GM21423 (cell line): Measurements from ENCODE around the gene CENPU.
"Not testable (repeated sequence)": the region's sequence is repeated elsewhere in the genome, so short reads cannot be mapped to it uniquely, and the experiment has no call there.

Source experiments
- ATAC-seq: cut with Tn5 transposase; IDR thresholded peaks from one replicate; pipeline ENCODE4 v1.9.1; 2021; ENCODE audit warnings: mild to moderate bottlenecking, moderate library complexity; ENCODE audit not compliant: unreplicated experiment

The CENPU gene

DNA sequence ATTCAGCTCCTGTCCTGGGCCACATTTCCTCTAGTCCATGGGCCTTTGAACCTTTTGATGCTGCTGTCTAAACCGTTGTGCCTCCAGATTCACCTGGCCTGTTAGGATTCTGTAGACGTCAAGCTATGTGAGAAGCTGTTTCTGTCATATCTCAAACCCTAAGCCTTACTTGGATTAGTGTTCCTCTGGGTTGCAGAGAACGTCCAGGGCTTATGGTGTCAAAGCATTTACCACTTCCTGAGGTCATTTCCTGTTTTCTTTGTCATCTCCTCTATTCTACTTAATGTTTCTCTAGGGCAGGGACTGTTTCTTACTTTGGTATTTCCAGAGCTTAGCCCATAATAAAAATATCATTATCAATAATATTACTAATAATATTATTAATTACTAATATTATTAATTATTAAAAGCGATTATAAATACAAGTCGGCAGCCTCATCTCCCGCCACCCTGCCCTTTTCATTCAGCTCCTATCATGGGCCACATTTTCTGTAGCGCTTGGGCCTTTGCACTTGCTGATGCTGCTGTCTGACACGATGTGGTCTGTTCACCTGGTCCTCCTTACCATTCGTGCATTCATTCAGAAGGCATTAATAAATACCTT is 65.3 kb downstream of the CENPU start:
- no peak for ATAC-seq

DNA sequence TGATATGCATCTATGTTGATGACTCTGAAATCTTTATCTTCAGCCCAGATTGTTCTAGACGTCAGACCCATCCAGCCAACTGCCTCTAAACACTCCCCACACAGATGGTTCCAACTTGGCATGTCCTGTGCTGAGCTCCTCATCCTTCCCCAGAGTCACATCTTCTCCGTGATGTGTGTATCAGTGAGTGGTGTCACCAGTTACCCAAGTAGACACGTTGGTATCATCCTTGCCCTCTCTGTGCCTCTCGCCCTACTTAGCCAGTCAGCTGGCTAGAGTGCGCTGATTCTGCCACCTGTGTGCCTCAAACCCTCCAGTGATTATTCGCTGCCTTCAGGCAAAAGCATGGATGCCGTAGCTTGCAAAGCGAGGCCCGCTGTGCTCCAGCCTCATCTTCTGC is 65.8 kb downstream of the CENPU start:
- no peak for ATAC-seq

DNA sequence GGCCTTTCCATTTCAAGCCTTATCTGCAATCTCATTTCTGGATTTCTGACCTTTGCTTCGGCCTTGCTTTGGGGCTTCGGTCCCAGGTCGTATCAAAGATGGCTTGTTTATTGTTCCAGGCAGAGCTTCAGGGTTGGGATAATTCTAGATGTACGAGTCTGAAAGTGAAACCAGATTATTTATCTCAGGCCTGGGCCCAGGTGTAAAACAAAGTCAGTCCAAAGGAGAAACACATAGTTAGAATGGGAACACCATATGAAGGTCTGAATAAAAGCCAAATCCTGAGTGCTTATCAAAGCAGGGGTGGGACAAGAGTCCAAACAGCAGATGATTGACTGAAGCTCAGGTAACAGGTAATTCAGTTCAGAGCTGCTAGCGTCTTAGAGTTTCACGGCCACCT is 67.2 kb downstream of the CENPU start:
- ATAC-seq: no peak

DNA sequence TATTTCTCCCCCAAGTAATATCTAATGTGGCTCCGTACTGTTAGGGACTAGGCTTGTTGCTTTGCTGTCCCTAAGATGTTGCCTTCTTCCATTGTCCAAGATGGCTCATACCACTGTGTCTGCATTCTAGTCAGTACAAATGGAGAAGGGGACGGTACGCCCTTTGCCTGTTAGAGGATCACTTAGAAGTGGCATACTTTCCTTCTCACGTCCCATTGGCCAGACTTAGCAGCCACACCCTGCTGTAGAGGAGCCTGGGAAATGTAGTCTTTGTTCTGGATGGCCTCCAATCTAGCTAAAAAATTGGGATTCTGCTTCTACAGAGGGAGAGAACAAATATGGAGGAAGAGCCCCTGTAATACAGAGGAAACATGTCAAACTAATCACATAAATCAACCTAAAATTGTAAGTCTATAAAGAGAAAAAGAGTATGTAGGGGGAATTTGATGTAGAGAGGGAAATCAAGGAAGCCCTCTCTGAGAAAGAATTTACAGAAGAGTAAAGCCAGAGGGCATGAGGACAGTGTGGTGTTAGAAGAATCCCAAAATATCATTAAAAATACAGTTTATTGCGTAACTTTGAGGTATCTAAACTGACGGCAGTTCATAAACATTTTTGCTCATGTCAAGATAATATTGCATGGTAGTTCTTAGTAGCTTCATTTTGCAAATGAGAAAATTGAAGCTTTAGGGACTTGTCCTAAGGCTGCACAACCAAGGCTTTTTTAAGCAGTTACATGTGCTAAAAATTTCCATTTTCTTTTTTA is 69.3 kb downstream of the CENPU start:
- ATAC-seq: no peak

DNA sequence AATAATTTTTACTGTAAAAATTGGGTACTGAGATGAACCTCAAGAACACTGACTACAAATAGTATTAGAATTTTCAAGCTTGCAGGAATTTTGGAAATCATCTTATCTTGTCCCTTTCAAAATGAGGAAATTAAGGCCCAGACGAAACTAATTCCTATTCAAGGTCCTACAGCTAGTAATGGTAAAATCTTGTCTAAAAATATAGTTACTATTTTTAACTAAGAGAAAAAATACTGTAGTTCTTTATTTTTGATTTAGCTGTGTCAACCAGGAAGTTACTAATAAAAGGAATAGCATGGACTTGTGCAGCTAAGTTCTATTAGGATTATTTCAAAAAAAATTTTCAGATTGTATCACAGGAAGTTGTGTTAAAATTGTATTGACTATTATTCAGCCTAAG is 71.7 kb downstream of the CENPU start:
- no peak for ATAC-seq

DNA sequence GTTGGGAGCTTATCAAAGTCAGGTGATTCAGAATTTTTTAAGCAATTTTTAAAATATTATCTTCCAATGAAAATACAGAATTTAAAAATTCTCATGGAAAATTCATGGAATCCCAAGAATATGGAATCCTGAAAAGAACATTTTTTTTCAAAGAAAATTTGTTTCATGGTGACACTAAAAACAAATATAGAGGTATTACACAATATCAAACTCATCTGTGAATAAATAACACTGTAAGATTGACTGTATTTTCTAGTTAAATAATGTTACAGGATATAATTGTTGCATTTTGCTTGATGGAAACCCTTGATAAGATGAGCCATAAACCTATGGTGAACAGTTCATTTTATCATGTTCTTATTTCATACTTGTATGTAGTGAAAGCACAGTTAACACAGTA is 72.9 kb downstream of the CENPU start:
- ATAC-seq: no peak

DNA sequence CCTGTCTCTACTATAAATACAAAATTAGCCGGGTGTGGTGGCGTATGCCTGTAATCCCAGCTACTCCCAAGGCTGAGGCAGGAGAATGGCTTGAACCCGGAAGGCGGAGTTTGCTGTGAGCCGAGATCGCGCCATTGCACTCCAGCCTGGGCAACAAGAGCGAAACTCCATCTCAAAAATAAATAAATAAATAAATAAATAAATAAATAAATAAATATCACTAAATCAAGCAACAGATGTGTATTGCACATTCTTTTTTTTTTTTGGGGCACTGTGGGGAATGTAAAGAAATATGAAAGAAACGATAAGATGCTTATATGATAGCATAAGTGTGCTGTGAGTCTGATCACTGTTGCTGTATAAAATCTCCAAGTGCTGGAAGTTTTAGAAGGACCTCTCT is 76.1 kb downstream of the CENPU start:
- ATAC-seq: not testable (repeated sequence)

DNA sequence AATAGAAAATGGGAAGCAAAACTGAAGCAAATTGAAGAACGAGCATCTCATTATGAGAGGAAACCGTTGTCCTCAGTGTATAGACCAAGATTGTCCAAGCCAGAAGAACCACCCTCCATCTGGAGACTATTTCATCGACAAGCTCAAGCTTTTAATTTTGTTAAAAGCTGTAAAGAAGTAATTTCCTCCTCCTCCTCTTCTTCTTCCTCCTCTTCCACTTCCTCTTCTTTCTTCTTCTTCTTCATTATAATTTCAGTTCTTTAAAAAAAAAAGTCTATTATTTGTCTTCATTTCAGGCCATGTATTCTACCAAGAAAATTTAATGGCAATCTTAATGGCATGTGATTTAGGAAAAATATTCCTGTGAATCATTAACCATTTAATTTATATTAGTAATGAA is 76.8 kb downstream of the CENPU start:
- ATAC-seq: no peak

DNA sequence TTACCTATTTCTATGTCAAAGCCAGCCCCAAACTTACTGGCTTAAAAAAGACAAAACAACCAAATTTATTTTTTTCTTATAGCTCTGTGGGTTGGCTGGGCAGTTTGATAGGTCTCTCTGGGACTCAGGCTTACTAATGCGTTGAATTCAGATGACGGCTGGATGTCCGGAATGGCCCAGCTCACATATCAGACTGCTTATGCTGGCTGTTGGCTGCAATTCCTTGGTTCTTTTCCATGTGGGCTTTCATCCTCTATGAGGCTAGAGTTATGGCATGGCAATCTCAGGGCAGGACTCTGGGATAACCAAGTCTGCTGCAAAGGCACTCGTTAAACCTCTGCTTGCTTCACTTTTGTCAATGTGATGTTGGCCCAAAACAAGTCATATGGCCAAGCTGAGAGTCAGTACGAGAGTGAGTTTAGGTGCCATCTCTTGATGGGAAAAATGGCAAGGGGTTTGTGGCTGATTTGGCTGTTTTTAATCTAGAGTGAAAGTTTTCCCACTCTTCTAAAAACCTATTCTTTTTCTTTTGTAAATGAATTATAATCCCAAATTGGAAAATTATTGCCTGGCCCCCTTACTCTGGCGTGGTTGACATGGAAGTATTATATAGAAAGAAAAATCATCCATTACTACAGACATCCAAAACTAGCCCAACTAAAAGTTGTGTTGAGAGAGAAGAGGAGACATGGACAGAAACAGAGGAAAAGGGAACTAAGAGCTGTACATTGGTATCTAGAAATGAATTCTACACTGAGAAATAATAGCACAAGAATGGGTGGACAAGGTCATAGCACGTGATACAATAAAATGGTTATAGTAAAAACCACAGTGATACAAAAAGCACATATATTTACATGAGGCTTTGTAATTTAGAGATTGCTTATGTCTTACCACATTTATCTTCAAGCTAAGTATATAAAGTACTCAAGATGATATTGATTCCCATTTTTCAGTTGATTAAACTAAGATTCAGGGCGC is 77.7 kb downstream of the CENPU start:
- no peak for ATAC-seq

DNA sequence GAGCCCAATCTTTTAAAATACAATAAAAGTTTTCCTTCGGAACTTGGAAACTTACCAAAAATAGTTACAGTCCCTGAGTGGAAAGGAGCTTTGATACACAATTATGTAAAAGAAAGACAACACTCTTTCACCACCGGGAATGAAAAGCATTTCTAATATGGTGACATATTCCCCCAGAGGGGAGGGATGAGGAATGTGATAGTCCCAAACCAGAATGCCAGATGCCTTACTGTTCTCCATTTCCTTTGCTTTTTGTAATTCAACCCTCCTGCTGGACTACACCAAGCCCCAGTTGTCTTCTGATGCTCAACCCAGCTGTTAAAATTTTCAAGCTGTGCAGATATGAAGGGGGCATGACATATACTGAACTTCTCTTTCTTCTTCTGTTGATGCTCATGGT is 80.2 kb downstream of the CENPU start:
- ATAC-seq: no peak

DNA sequence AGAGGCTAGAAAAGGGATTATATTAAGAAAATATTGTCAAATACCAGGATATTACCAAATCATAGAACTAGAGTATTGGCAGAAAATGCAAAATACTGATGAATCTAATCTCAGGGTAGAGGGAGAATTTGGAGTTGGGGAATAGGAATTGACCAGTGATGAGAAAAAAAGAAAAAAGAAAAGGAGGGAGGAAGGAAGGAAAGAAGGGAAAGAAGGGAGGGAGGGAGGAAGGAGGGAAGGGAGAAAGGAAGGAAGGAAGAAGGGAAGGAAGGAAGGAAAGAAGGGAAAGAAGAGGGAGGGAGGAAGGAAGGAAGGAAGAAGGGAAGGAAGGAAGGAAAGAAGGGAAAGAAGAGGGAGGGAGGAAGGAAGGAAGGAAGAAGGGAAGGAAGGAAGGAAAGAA is 81.2 kb downstream of the CENPU start:
- ATAC-seq: not testable (repeated sequence)

DNA sequence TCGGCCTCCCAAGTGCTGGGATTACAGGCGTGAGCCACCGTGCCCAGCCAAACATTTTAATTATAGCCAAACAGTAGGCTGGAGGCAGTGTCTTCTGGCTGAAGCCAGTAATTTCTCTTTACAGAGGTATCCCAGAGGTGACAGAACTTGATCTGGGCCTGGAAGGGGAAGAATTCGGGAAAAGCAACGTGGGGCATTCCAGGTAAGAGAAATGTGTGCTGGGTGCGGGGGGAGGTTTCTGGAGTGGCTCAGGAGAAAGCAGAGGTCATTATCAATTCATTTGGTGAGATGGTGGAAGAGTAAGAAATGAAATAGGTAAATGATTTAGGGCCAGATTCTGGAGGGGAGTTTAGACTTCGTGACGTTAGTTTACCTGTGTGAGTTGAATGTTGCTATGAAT is 82.0 kb downstream of the CENPU start:
- no peak for ATAC-seq

DNA sequence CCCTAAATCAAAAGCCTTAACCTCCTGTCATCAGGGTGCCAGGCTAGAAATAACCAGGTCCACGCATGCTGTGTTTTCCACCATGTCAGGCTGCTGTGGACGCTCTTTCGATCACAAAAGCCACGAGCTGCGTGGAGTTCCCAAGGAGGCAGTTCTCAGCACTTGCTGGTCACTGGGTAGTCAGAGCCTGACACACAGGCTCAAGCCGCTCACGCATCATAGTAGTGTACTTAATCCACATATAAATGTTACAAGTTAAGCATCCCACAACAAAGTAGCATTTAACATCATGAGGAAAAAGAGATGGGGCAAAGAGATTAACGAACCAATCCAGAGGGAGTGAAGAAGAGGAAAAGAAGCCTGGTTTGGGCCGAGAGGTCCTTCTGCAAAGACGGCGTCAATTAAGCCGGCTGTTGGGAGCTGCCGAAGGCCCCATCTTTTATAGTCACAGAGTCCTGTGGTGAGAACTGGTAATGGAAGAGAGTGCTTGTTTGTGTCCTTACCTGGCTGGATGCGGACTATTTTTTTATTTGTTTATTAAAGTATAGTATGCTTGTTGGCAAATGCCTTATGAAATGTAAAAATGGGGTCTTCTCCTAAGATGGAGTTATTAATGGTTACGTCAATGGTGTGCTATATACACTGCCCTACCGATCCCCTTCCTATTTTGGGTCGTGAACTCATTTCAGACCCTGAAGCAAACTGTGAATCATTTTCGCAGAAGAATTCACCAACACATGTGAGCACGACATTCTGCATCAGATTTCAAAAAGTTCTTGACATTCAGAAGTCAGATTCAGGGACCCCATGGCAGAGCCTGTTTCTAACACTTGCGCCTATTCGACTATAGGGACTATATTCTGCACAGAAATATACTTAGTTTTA is 83.7 kb downstream of the CENPU start:
- peak; percentile 11 for ATAC-seq

DNA sequence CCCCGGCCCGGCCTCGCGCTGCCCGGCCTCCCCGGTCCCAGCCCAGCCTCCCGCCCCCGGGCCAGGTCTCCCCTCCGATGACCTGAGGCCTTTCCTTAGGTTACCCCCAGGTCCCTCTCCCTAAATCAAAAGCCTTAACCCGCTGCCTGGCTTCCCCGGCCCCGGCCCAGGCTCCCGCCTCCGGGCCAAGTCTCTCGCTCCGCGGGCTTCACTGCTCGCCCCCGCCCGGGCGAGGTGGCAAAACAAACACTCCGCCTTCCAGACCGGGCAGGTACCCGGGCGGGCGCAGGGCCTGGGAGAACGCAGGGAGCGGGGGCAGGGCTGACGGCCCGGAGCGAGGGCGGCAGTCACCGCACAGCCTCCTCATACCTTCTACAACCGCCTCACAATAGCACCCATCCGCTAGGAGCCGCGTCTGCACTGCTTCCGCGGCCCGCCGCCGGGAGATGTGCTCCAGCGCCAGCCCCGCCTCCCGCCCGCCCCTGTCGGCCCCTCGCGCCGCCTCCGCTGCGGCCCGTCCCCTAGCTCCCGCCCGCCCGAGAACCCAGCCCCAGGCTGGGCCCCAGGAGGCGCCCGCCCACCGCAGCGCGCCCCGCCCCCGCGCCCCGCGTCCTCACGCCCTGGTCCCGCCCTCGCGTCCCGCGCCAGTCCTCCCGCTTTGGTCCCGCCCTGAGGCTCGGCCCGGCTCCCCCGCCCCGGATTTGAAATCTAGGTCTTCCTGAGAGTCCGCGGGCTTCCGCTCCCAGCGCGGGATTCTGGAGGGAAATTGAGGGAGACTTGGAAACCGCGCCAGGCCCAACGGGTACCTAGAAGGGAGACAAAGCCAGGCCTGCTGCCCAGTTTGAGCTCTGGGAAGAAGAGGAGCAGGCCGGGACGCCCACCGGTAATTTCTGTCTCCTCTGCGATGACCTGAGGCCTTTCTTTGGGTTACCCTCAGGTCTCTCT is 84.6 kb downstream of the CENPU start, which contains the start of the genes CASP3 and PRIMPOL:
TSS of gene CASP3 (minus strand) at position 422 of the 945 bp plus-strand sequence. CDS start 10,994 bp downstream, outside the sequence.
TSS of gene PRIMPOL (plus strand) at position 713 of the 945 bp plus-strand sequence. CDS start 7,403 bp downstream, outside the sequence.
- ATAC-seq: peak; percentile 87

DNA sequence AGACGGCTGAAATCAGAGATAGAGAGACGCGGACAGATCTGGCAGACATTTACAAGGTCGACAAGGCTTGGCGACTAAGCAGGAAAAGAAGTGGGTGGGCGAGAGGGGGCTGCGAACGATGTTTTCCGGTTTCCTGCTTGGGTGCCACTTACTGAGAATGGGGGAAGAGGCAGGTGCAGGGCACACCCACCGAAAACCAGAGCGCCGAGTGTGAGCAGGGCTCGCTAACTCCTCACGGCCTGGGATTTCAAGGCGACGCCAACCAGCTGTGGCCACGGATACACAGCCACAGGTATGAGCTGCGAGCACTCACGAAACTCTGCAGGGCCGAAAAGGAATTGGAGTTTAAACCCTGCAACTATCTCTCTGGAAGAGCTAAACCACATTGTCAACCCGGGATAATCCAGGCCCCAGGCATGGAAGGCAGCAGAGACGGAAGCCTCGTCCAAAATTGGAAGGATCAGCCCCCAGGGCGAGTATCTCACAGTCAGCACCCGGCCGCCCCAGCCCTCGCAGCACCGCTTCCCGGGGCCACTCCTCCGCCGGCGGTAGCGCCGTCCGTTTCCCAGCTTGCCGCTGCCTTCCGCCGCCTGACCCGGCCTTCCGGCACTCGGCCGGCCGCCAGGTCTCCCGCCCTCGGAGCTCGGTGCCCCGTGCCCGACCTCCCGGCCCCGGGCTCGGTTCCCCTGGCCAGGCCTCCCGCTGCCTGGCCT is 85.4 kb downstream of the CENPU start:
- peak; percentile 17 for ATAC-seq

DNA sequence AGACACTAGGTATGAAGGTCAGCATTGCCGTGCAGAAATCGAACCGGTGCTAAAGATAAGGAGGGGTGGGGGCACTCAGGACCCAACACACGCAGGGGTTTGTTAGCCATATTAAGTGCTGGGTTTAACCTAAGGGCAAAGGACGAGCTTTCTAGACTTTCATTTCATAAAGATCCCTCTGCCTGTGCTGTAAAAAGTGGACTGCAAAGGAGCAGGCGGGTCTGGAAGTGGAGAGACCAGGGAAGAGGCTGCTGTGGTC is 85.9 kb downstream of the CENPU start:
- ATAC-seq: no peak

DNA sequence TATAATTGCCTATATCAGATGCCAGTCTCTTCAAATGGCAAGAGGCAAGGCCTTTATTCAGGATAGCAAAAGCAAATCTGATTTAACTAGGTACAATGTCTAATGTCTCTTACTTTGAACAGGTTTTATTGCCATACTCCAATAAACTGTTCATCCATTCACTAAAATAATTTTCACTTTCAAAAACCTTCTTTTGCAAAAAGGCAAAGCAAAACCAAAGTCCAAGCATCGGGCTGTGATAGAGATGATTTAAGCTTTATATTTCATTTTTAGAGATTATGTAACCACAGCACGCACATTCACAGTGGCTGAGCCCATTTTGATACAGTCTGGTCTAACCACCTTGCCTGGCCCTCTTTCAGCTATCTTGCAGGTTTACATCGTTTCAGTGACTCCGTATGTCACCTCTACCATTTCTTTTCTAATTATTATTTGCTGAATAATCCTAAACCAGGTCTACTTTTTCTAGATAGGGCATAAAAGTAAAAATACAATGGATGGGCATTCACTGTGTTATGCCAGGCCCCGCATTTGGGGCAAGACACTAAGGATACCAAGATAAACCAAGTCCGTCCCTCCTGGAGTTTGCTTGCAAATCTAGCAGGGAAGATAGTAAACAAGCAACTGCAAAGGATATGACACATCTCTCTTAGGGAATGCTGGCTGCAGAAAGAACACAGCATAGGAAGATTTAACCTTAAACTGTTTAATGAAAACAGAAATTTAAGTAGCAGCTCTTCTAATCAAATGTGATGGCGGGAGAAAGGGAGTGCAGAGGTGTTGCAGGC is 86.4 kb downstream of the CENPU start:
- ATAC-seq: no peak
